SK-N-MC (cell line): Measurements from ENCODE around the gene SLC49A3.

ENCODE experiments used
- EZH2 ChIP-seq: fragments of 200-600 bp; sonication (generic); IDR thresholded peaks from one replicate; pipeline ENCODE4 v1.6.1; 2017; ENCODE audit warnings: antibody characterized with exemption
- POLR2AphosphoS5 ChIP-seq: IDR thresholded peaks from 2 replicates; pipeline ENCODE4 v1.6.1; 2012; ENCODE audit warnings: mild to moderate bottlenecking, low read depth, low read length, borderline replicate concordance

DNA sequence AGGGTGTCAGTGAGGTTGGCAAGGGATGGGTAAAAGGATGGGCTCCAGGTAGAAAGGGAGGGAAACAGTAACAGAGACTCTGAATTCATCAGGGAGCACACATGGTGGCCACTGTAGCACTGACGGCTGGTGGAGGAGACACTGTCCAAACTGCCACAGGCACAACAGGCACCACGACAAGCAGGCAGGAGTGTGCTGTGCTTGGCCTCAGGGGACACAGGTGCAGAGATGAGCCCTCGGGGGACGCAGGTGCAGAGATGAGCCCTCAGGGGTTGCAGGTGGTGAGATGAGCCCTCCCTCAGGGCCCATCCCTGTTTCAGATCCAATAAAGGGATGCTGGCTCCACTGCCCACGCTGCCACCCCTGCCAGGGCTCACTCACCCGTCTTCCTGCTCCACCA lies 56.0 kb downstream of the SLC49A3 start:
- TF ChIP-seq POLR2AphosphoS5 (no peak), EZH2 (no peak)
